Cerebellar cortex (tissue), 1 donor: Measurements from ENCODE around the gene FXYD3.
"Not testable (repeated sequence)": the region's sequence is repeated elsewhere in the genome, so short reads cannot be mapped to it uniquely, and the experiment has no call there.

Experiments used
- DNase-seq: peaks from one replicate; pipeline ENCODE4 v3.0.0-alpha.2; 2015; ENCODE audit warnings: low spot score

The FXYD3 gene

DNA sequence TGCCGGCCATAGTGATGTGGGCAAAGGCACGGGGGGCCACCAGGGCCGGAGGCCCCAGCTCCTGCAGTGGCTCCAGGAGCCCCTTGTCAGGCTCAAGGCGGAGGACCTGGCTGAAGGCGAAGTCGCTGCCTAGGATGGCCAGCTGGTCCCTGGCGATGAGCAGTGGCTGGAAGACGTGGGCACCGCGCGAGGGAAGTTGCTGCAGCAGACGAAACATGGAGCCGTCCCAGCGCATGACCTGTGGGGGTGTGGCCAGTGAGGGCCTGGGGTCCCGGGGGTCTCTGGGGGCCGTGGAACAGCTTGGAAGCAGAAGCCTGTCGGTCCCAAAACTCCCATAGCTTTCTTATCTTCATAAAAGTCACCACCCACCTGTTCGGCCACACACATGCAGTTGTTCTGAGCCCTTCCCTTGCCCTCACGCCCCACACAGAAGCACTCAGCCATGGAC is 9.7 kb downstream of the FXYD3 start:
- DNase-seq: no peak

DNA sequence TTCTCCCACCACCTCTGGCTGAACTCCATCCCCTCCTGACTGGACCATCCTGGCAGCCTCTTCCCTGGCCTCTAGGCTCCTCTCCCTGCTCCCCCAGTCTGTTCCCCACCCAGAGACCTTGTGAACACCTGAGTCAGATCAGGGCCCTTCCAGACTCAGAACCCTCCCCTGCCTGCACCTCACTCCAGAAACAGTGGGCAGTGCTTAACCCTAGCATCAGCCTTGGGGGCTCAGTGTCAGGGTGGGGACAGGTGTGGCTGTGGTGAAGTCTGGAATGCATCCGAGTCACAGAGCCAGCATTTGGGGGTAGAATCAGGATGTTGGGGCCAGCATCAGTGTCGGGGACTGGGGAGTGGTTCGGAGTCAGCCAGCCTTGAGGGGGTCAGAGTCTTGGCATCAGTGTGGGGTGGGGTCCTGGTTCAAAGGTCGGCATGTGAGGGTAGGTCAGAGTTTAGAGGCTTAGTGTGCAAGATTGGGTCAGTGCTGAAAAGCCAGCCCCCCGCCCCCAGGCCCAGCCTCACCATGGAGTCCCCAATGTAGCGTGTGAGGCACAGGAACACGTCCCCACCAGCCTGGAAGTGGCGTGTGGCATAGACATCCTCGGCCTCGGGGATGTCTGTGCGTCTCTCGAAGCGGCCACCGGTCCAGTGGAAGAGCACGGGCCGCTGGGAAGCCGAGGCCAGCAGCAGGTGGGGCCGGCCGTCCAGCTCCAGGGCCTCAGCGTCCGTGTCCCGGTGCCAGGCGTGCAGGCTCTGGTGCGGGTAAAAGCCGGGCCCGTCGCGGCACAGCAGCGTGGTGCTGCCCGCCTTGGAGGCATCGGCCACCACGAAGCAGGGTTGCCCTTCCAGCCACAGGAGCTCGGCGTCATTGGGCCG is 10.4 kb downstream of the FXYD3 start:
- DNase-seq: no peak

DNA sequence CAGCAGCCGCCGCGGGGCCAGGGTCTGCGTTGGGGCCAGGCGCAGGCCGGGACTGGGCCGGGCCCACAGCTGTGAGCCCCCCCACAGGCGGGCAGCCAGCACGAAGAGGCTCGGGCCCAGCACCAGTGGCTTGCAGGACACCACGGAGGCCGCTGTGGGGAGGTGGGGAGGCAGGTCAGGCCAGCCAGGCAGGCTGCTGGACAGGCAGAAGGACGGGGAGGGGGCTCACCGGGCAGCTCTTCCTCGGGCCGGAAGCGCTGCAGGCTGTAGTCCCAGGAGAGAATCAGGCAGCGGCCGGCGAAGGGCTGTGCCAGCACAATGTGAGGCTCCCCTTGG is 11.0 kb downstream of the FXYD3 start:
- no peak for DNase-seq

DNA sequence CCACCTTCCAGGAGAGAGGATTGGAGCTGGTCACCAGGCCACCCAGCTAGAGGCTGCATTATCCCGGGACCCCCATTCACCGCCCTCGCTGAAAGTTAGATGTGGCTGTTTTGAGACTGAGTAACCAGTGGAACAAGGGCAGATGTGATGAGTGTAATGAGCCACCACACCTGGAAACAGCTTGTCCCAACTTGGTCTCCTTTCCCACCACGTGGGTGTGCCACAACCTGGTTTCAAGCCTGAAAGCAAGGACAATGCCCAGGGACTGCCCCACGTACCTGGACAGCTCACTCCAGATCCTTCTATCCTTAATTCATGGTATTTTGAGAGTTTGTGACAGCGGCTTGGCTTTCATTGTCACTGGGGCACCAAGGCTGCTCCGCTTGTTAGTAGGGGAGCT is 12.2 kb downstream of the FXYD3 start:
- no peak for DNase-seq

DNA sequence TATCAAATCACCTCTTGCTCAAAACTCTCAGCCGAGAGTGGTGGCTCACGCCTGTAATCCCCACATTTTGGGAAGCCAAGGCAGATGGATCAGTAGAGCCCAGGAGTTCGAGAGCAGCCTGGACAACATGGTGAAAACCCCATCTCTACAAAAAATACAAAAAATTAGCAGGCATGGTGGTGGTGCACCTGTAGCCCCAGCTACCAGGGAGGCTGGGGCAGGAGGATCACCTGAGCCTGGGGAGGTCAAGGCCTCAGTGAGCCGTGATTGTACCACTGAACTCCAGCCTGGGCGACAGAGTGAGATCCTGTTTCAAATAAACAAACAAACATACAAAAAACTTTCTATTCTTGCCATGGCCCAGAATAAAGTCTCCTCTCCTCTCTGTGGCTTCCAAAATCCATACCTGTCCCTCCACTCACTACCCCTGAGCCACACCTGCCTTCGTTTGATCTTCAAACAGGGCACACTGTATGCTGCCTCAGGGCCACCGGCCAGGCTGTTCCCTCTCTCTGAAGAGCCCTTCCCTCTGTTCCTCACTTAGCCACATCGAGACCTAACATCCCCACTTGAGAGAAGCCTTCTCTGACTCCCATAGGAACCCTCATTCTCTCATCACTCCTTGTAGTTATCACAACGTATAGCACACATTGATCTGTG is 12.9 kb downstream of the FXYD3 start:
- DNase-seq: no peak

DNA sequence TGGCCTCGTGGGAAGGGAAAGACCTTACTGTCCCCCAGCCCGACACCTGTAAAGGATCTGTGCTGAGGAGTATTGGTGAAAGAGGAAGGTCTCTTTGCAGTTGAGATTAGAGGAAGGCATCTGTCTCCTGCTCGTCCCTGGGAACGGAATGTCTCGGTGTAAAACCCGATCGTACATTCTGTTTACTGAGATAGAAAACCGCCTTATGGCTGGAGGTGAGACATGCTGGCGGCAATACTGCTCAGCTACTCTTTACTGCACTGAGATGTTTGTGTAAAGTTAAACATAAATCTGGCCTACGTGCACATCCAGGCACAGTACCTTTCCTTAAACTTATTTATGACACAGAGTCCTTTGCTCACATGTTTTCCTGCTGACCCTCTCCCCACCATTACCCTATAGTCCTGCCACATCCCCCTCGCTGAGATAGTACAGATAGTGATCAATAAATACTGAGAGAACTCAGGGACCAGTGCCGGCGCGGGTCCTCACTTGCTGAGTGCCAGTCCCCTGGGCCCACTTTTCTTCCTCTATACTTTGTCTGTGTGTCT is 14.2 kb downstream of the FXYD3 start:
- not testable (repeated sequence) for DNase-seq

DNA sequence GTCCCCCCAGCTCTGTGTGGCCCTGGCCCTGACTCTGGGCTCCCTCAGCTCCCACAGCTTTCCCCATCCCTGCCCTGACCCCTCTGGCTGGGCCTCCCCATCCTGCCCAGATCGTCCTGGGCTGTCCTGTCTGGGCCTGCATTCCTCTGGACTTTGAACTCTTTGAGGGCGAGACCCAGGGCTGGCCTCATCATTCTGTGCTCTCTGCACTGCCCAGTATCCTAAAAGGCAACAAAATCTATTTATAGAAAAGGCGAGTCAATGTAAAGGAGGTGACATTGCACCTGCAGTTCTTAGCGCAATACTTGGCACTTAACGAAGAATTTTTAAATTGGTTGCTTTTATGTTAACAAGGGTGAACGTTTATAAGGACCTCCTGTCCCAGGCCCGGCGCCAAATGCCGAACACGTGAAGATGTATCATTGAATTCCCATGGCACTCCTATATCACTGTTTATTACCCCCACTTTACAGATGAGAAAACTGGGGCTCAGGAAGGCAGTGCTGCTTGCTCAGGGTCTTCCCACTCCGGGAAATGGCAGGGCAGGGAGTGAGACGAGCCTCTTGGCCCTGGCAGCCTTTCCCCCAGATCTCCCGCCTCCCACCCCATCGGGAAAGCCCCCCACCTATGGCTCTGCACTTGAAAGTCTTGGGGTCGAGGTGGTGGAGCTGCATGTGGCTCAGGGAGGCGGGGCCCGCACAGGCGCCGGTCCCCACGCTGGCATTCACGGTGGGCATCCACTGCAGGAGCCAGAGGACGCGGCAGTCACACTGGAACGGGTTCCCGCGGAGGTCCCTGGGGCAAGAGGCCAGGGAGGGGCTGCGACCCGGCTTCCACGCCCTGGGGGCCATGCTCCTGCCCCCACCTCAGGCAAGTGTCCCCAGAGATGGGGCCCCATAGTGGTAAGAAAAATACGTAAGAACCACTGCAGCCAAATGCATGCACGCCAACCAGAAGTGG is 15.4 kb downstream of the FXYD3 start:
- no peak for DNase-seq

DNA sequence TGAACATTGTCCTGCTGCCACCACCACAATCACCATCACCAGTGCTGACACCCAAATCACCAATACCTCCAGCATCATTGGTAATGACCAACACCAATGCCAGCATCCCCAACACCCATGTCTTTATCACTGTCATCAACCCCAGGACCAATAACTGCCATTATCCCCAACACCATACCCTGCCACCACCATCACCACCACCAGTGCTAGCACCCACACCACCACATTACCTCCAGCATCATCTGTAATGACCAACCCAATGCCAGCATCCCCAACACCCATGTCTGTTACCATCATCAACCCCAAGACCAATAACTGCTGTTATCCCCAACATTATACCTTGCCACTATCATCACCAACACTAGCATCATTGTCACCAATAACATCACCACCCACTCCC is 16.6 kb downstream of the FXYD3 start:
- no peak for DNase-seq

DNA sequence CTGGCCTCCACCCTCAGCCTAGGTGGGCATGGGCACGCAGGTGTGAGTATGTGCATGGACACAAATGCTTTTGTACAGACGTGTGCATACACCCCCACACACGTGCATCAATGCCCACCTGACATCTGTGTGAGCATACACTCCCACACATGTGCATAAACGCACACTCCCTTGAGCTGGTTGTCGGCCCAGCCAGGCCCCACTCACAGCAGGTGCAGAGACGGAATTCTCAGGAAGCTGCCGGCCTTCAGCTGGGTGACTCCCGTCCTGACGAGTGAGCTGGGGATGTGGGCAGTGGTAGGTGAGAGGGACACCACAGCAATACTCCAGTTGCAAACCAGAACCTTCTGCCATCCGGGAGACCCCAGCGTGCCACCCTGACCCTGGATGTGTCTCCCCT is 18.2 kb downstream of the FXYD3 start:
- DNase-seq: no peak

DNA sequence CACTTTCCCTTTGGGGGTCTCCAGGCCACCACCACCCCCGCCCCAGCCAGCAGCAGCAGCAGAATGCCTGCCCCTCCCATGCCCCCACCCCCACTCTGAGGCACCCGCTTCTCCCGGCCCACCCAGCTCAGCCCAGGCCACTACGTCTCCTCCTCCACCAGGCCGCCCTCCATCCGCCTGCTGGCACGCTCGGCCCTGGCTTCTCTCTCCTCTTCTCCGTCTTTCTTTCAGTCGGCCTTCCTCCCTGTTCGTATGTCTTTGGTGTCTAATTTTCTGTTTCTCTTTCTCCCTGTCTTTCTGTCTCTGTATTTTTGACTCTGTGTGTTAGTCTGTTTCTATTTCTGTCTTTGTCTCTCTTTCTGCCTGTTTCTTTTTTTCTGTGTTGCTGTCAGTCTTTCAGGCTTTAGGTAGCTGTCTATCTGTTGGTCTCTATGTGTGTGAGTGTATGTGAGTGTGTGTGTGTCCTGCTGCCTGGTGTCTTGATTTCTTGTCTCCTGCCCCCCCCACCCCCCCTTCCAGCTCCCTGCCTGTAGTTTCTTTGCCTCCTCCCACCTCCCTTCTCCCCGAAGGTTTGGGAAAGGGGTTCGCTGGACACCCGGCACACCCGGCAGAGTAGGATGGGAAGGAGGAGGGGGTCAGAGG is 19.1 kb downstream of the FXYD3 start, which contains the start of gene LGI4:
TSS of gene LGI4 (minus strand) at position 459 of the 642 bp plus-strand sequence. CDS start at position 80, 379 bp downstream.
- no peak for DNase-seq

DNA sequence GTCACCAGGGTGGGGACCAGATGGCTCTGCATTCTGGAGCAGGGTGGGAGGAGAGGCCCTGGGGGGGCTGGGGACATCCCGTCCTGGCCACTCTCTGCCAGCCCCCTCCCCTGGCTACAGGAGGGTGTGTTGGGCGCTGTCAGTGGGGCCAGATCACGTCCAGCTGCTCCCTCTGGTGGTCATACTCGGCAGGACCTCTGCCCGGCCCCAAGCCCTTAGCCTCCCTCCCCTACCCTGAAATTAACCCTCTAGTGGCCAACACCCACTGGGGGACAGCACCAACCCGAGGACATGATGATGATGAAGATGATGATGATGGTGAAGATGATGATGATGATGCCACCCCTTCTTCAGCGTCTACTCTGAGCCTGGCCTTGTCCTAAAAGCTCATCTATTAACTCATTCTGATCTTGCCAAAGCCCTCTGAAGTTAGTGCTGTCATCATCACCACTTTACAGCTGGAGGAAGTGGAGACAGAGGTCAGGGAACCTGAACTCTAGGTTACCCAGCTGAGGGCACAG is 19.8 kb downstream of the FXYD3 start:
- DNase-seq: peak; percentile 78

DNA sequence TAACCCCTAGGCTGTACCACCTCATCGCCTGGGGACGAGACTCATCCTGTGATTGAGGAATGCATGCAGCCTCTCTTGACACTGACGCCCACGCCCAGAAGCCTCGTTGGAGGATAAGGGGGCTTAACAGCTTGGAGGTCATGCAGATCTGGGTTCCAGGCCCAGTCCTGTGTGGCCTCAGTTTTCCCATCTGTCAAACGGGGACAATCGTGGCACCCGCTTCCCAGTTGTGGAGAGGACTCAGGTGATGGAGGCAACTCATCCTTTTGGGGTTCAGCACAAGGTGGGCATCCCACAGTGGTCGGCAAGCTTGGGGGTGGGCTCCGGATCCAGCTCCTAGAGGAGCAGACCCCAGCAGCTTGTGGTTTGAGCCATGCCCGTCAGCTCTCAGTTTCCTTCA is 20.6 kb downstream of the FXYD3 start:
- no peak for DNase-seq

DNA sequence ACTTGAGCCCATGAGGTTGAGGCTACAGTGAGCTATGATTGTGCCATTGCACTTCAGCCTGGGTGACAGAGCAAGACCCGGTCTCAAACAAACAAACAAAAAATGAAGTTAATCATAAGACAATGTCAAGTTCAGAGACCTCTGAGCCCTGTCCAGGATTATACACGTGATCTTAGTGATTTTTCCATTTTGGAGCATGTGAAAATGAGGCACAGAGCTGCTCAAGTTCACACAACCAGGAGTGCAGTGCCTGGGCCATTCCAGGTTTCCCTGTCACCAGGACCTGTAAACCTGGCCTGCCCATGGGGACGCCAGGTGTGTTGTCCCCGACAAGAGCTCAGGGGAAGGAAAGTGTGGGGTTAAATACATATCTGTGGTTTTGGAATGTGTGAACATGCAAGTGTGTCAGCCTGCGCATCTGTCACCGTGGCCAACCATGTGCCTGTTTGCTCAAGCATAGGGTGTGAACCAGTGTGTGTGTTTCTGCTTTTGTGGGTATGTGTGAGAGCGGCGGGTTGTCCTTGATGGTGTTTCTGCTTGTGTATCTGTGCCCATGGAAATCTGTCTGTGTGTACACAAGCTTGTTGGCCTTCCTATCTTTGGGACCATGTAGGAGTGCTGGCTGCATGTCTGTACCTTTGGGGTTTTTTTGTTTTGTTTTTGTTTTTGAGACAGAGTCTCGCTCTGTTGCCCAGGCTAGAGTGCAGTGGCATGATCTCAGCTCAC is 21.5 kb downstream of the FXYD3 start:
- no peak for DNase-seq

DNA sequence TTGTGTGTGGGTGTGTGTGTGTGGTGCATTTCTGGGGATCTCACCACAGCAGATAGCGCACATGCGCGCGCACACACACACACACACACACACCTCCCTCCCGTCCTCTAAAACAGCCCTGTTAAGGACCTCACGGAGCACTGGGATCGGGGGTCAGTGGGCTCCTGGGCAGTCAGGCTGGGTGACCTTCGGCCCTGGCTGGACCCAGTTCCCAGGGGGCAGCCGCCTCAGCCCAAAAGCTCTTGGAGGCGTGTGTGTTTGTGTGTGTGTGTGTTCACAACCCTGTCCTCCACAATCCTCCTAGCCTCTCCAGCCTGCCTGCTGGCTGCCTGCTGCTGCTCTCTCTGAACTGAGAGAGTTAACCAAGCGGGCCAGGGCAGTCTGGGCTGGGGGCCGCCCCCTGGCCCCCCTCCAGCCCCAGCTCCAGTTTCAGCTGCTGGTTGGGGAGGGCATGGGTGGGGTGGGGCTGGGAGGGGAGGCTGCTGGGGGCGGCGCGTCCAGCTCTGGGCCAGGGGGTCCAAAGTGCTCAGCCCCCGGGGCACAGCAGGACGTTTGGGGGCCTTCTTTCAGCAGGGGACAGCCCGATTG is 22.8 kb downstream of the FXYD3 start, which contains the start of gene FXYD1:
TSS of gene FXYD1 (plus strand) at position 520 of the 588 bp plus-strand sequence. CDS start 1,256 bp downstream, outside the sequence.
- no peak for DNase-seq

DNA sequence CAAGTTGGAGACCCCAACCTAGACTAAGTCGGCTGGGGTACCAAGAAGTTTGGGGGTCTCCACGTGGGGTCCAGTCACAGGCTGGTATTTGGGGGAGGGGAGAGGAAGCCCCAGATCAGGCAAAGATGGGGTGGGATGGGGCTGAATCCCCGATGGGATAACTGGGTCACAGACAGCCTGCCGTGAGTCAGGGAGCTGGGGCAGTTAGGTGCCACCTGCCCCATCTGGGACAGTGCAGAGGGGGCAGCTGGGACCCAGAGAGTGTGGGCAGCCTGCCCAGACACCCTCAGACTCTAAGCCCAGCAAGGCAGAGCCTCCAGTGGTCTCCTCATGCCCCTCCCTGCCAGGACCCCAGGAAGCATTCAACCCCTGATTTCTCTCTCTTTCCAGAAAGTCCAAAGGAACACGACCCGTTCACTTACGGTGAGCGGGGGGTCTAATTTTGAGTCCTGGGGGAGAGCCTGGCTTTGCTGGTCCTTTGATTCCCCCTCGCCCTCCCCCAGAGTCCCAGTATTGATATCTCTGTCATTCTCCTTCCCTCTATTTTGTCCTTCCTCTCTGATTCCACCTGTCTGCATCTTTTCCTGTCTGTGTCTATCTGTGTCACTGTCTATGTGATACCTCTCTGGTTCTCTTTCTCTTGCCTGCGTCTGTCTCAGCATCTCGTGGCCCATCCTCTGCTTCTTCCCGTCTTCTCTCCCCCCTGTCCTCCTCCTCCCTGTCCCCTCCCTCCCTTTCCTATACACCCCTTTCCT is 24.8 kb downstream of the FXYD3 start:
- no peak for DNase-seq

DNA sequence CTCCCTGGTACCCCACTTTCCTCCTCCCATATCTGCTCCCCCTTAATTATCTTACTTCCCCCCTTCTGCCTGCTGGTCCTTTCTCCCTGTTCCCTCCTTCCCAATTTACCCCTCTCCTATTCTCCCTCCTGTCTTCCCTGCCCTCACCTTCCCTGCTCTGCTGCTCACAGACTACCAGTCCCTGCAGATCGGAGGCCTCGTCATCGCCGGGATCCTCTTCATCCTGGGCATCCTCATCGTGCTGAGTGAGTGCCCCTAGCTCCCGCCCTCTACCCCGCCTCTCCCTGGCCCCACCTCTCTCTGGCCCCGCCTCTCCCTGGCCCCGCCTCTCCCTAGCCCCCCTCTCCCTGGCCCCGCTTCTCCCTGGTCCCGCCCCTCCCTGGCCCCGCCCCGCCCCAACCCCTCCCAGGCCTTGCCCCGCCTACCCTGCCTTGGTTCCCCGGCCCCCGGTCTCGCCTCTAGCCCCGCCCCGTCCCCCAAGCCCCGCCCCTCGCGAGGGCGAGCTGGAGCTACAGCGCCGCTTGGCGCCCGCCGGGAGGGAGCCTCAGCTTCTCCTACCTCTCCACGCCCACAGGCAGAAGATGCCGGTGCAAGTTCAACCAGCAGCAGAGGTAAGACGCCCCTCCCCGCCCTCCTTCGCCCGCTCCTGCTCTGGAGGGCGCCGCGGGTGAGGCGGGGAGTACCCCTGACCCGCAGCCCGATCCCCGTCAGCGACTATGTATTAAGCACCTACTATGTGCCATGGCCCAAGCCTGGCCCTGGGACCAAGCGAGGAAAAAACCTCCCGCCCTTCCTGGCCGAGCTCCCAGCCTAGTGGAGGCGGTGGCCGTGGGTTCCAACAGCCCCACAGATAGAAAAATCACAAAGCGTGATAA is 25.6 kb downstream of the FXYD3 start:
- DNase-seq: peak; percentile 79

DNA sequence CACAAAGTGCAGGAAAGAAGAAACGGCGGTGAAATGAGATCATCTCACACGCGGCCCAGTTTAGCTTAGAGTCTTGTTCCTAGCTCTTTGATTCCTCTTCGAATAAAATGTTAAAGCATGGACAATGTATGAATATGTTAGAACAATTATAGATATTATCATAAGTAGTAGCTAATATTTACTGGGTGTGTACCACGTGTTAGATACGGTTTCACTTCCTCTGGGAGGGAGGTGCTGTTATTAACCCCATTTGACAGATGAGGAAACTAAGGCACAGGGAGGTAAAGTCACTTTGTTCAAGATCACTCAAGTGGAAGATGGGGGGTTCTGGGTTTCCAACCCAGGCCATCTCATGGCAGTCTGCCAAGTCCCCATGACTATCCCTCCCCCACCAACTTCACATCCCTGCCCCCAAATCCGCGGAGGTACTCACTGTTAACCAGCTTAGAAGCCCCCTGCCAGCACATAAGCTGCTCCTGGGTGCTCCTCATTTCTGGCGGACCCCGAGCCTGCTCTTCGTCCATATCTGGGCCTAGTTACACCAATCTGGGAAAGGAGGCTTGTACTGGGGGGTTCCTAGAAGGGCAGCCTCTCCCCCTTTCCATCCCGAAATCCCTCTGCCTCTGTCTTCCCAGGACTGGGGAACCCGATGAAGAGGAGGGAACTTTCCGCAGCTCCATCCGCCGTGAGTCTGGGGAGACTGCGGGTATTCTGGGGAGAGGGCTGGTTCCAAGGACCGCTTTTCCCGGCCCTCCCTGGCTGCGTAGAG is 26.4 kb downstream of the FXYD3 start:
- no peak for DNase-seq
